ENCODE measurements around the gene FAM135A. TPM values are rescaled to one million over a fixed set of nuclear protein-coding genes. Genes with fewer than 3 reads are reported as not detected.

FAM135A gene
- total and polyA plus RNA-seq, 3 donors from 2014 or later: 21.7 to 68.9 (median 67.0) TPM

DNA sequence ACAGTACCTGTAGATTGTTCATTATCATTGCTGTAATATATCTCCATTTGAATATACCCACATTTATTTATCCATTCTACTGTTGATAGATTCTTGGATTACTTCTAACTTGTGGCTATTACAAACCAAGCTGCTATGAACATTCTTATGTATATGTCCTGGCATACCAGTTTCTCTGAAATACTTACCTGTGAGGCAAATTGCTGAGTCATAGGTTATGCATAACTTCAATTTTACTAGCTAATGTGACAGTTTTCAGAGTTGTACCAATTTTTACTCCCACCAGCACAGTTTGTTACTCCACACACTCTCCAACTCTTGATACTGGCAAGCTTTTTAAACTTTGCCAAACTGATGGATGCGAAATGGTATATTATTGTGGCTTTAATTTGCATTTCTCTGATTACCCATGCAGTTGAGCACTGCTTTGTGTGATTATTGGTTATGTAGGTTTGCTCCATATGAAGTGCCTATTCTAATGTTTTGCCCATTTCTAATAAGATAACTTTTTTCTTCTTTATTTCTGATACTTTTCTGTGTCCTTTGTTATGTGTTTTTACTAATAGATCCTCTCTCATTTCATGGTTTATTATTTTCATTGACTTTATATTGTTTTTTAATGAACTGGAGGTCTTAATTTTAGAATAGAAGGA lies 90.6 kb downstream of the FAM135A start:
- 97 to 100% methylated on average over 1 of the region's 1 CpG for WGBS, 2 donors
- Histone ChIP-seq H3K4me3 (no peak overlapping the region), H3K9me3 (no peaks in the 10 kb centered on the region), H3K36me3 (ENCODE audit: low read depth, missing control alignments) (no peaks in the 10 kb centered on the region), H3K4me1 (no peaks in the 10 kb centered on the region), H3K27me3 (no peaks in the 10 kb centered on the region), H3K27ac (no peak overlapping the region)
- intact Hi-C loops (cut with DNase I; ENCODE audit: low total_unique reads): no loop called here
- no peak for DNase-seq
- TF ChIP-seq POLR2A (IDR thresholded peaks at IDR 0.05): no peak
- TF ChIP-seq CTCF (IDR thresholded peaks at IDR 0.05): no peak

GRCh38 chr6:70506321-70506720 lies 93.0 kb downstream of the FAM135A start:
- 94 to 98% methylated on average over 2 of the region's 2 CpGs for WGBS, 2 donors
- TF ChIP-seq CTCF (IDR thresholded peaks at IDR 0.05) (no peak), POLR2A (IDR thresholded peaks at IDR 0.05) (no peak)
- Histone ChIP-seq H3K36me3 (ENCODE audit: low read depth, missing control alignments) (no peaks in the 10 kb centered on the region), H3K9me3 (no peaks in the 10 kb centered on the region), H3K27me3 (no peaks in the 10 kb centered on the region), H3K4me1 (no peaks in the 10 kb centered on the region), H3K27ac (no peak overlapping the region), H3K4me3 (no peak overlapping the region)
- no peak for DNase-seq
- intact Hi-C loops (cut with DNase I; ENCODE audit: low total_unique reads): no loop called here

GRCh38 chr6:70507161-70507560 lies 93.9 kb downstream of the FAM135A start:
- H3K36me3 ChIP-seq (ENCODE audit: low read depth, missing control alignments): no peaks in the 10 kb centered on the region
- H3K4me1 ChIP-seq: no peaks in the 10 kb centered on the region
- no peak for DNase-seq
- intact Hi-C loops (cut with DNase I; ENCODE audit: low total_unique reads): no loop called here
- no peaks in the 10 kb centered on the region for H3K27me3 ChIP-seq
- 76 to 88% methylated on average over 1 of the region's 1 CpG for WGBS, 2 donors
- H3K9me3 ChIP-seq: no peaks in the 10 kb centered on the region
- H3K27ac ChIP-seq: no peak overlapping the region
- TF ChIP-seq CTCF (IDR thresholded peaks at IDR 0.05) (no peak), POLR2A (IDR thresholded peaks at IDR 0.05) (no peak)
- no peak overlapping the region for H3K4me3 ChIP-seq

DNA sequence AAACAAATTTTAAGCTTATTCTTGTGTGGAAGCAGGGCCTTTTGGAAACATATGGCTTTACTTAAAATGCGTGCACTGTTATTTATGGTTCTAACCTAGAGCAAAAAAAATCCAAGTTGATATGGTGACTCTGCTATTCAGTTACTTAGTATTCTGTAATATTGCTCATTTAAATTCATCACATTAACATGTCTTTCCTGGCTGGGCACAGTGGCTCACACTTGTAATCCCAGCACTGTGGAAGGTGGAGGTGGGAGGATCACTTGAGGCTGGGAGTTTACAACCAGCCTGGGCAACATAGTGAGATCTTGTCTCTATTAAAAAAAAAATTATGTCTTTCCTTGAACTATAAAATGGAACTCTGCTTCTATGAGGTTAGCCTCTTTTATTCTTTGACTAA lies 95.6 kb downstream of the FAM135A start:
- TF ChIP-seq CTCF (IDR thresholded peaks at IDR 0.05) (no peak), POLR2A (IDR thresholded peaks at IDR 0.05) (no peak)
- no peak overlapping the region for H3K4me3 ChIP-seq
- no peaks in the 10 kb centered on the region for H3K36me3 ChIP-seq (ENCODE audit: low read depth, missing control alignments)
- no peaks in the 10 kb centered on the region for H3K4me1 ChIP-seq
- no peak for DNase-seq
- intact Hi-C loops (cut with DNase I; ENCODE audit: low total_unique reads): no loop called here
- WGBS, 2 donors: 93 to 97% methylated on average over 1 of the region's 1 CpG
- no peaks in the 10 kb centered on the region for H3K27me3 ChIP-seq
- no peaks in the 10 kb centered on the region for H3K9me3 ChIP-seq
- H3K27ac ChIP-seq: no peak overlapping the region

GRCh38 chr6:70510600-70510999 lies 97.3 kb downstream of the FAM135A start:
- intact Hi-C loops (cut with DNase I; ENCODE audit: low total_unique reads): no loop called here

More at GRCh38 chr6:70510600-70510999, 97.3 kb downstream of the FAM135A start:
- Histone ChIP-seq H3K27ac (no peak overlapping the region), H3K4me3 (no peak overlapping the region), H3K4me1 (no peaks in the 10 kb centered on the region), H3K36me3 (ENCODE audit: low read depth, missing control alignments) (no peaks in the 10 kb centered on the region), H3K9me3 (no peaks in the 10 kb centered on the region), H3K27me3 (no peaks in the 10 kb centered on the region)
- TF ChIP-seq POLR2A (IDR thresholded peaks at IDR 0.05) (no peak), CTCF (IDR thresholded peaks at IDR 0.05) (no peak)
- DNase-seq: no peak

Data from testis (tissue), 3 donors.